HFFc6 (cell line): ENCODE measurements around the gene GGT7. TPM values are rescaled to one million over a fixed set of nuclear protein-coding genes. Genes with fewer than 3 reads are reported as not detected.

Experiments
- DNase-seq: peaks from one replicate; pipeline ENCODE4 v3.0.0-alpha.2; 2018
- H3K27ac Mint-ChIP-seq: 2 replicates; pipeline ENCODE4 v1.8.0; 2020; ENCODE audit warnings: mild to moderate bottlenecking, mixed read lengths
- H3K27me3 Mint-ChIP-seq: 2 replicates; pipeline ENCODE4 v1.8.0; 2021; ENCODE audit warnings: mild to moderate bottlenecking, moderate library complexity, mixed read lengths; ENCODE audit not compliant: insufficient read depth
- H3K36me3 Mint-ChIP-seq: 2 replicates; pipeline ENCODE4 v1.8.0; 2021; ENCODE audit warnings: low read depth, mixed read lengths
- H3K4me1 Mint-ChIP-seq: 2 replicates; pipeline ENCODE4 v1.8.0; 2020; ENCODE audit warnings: low read depth, mixed read lengths
- H3K4me3 Mint-ChIP-seq: 2 replicates; pipeline ENCODE4 v1.8.0; 2020; ENCODE audit warnings: mild to moderate bottlenecking, moderate library complexity, mixed read lengths
- H3K9me3 Mint-ChIP-seq: 2 replicates; pipeline ENCODE4 v1.8.0; 2020; ENCODE audit warnings: mild to moderate bottlenecking, mixed read lengths
- total RNA-seq, 6 experiments: library from RNA; stranded (reverse); fragmentation: NEBNext Ultra II Directional; extraction: Animal tissue kit (Norgen Biotek cat#: 25700); gene quantifications; 2 replicates in 1 of 6; 3 replicates in 5 of 6; pipeline ENCODE4 v1.2.3, GENCODE V29; 2021
- TF ChIP-seq, protein P1 (sequence below): fragments of 200-600 bp; sonication (generic); IDR thresholded peaks from 2 replicates; pipeline ENCODE4 v1.5.0; 2021; ENCODE audit warnings: antibody characterized with exemption, mild to moderate bottlenecking

The GGT7 gene
- total RNA-seq, 6 experiments from 2014 or later, result 13.3 to 17.3 (median 16.1) TPM

- no peak for DNase-seq
- H3K4me1 Mint-ChIP-seq, result peaks cover 48% of the 10 kb centered on the region
- H3K4me3 Mint-ChIP-seq, result no peak overlapping the region
- H3K27me3 Mint-ChIP-seq, result no peaks in the 10 kb centered on the region
- H3K27ac Mint-ChIP-seq, result no peak overlapping the region
- H3K36me3 Mint-ChIP-seq, result peaks cover 27% of the 10 kb centered on the region
- no peaks in the 10 kb centered on the region for H3K9me3 Mint-ChIP-seq
- TF ChIP-seq, protein P1, sequence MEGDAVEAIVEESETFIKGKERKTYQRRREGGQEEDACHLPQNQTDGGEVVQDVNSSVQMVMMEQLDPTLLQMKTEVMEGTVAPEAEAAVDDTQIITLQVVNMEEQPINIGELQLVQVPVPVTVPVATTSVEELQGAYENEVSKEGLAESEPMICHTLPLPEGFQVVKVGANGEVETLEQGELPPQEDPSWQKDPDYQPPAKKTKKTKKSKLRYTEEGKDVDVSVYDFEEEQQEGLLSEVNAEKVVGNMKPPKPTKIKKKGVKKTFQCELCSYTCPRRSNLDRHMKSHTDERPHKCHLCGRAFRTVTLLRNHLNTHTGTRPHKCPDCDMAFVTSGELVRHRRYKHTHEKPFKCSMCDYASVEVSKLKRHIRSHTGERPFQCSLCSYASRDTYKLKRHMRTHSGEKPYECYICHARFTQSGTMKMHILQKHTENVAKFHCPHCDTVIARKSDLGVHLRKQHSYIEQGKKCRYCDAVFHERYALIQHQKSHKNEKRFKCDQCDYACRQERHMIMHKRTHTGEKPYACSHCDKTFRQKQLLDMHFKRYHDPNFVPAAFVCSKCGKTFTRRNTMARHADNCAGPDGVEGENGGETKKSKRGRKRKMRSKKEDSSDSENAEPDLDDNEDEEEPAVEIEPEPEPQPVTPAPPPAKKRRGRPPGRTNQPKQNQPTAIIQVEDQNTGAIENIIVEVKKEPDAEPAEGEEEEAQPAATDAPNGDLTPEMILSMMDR, result no peak
Observed at GRCh38 chr20:34797012-34797995, 75.4 kb downstream of the GGT7 start.

Other genes with a start within 250 kb of the GGT7 start
- gene PIGU, start 195.8 kb downstream of the GGT7 start, total RNA-seq, result 10 to 100 TPM; 22.5 to 28.9 (median 24.9) TPM
- gene TP53INP2, start 168.5 kb downstream of the GGT7 start, total RNA-seq, result 10 to 100 TPM; 14.2 to 23.8 (median 21.3) TPM
- gene NCOA6, start 47.2 kb downstream of the GGT7 start, total RNA-seq, result 10 to 100 TPM; 17.6 to 21.0 (median 18.4) TPM
- 10 to 100 TPM; 13.2 to 18.0 (median 15.5) TPM for gene ACSS2, start 3.8 kb upstream of the GGT7 start, total RNA-seq
- gene GSS, start 83.0 kb upstream of the GGT7 start, total RNA-seq, result 10 to 100 TPM; 72.1 to 86.8 (median 76.6) TPM
- gene MYH7B, start 83.0 kb upstream of the GGT7 start, total RNA-seq, result under 1 TPM in 2 of 6 experiments, not detected in 4; 0.07 to 0.19 TPM
- gene TRPC4AP, start 220.0 kb upstream of the GGT7 start, total RNA-seq, result 10 to 100 TPM; 70.7 to 89.8 (median 81.6) TPM